GM23338 (cell line): ENCODE results near the gene FAM241B.

Experiments used
- CREB1 ChIP-seq: fragments of 250-450 bp; sonication (Bioruptor Pico); IDR thresholded peaks from 2 replicates; pipeline ENCODE4 v1.5.0; 2020; ENCODE audit warnings: low read depth, mild to moderate bottlenecking, moderate library complexity
- CTCF ChIP-seq, 2 experiments: fragments of 200-600 bp in 1 of 2; sonication (generic) in 1 of 2; conservative IDR thresholded peaks; 2 replicates each; pipeline versions ENCODE4 v1.5.1 to v1.6.1; 2016 to 2017; ENCODE audit warnings: antibody characterized with exemption in 2 of 2, low read depth in 2 of 2, mild to moderate bottlenecking in 2 of 2, moderate library complexity in 1 of 2
- ETS1 ChIP-seq: IDR thresholded peaks from 2 replicates; pipeline ENCODE4 v1.6.1; 2016; ENCODE audit warnings: antibody characterized with exemption
- EZH2 ChIP-seq: fragments of 200-600 bp; sonication (generic); IDR thresholded peaks from one replicate; pipeline ENCODE4 v1.8.0; 2017; ENCODE audit warnings: antibody characterized with exemption, mild to moderate bottlenecking, low read depth; ENCODE audit not compliant: unreplicated experiment
- EZH2phosphoT487 ChIP-seq: fragments of 200-600 bp; sonication (generic); IDR thresholded peaks from one replicate; pipeline ENCODE4 v1.8.1; 2018; ENCODE audit warnings: antibody characterized with exemption; ENCODE audit not compliant: unreplicated experiment
- POLR2AphosphoS5 ChIP-seq: IDR thresholded peaks from 2 replicates; pipeline ENCODE4 v1.6.1; 2016; ENCODE audit warnings: antibody characterized with exemption, low read depth
- REST ChIP-seq: IDR thresholded peaks from one replicate; pipeline ENCODE4 v1.6.1; 2018; ENCODE audit warnings: antibody characterized with exemption; ENCODE audit not compliant: unreplicated experiment
- STAT1 ChIP-seq: IDR thresholded peaks from one replicate; pipeline ENCODE4 v1.6.1; 2016; ENCODE audit warnings: antibody characterized with exemption; ENCODE audit not compliant: unreplicated experiment

- TF ChIP-seq CTCF (conservative IDR thresholded peaks at IDR 0.05; ENCODE audit: low read depth in 2 of 2) (no peak), POLR2AphosphoS5 (no peak), REST (no peak), EZH2 (no peak), EZH2phosphoT487 (no peak), CREB1 (no peak), STAT1 (no peak), ETS1 (no peak)
Observed at GRCh38 chr10:69655868-69656555, 26.0 kb downstream of the FAM241B start.
